ENCODE data around the gene EPN2.

DNA sequence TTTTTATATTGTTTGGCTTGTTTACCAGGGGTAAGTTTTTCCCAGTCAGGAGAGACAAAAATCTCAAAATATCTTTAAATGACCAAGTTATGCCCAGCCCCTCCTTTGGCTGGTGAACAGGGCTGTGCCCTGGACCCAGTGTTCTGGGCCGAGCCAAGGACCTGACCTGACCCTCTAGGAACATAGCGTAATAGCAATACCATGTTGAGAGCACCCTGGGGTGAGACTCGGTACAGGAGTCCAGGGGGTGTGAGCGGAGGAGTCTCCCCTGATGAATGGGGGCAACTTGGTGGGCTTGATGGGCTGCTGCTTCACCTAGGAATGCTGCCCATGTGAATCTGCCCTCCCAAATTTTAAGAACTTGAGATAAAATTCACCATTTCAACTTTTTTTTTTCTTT is 77.9 kb downstream of the EPN2 start:
- TF ChIP-seq POLR2A (IDR thresholded peaks at IDR 0.05), result no peak
- TF ChIP-seq, protein P1, sequence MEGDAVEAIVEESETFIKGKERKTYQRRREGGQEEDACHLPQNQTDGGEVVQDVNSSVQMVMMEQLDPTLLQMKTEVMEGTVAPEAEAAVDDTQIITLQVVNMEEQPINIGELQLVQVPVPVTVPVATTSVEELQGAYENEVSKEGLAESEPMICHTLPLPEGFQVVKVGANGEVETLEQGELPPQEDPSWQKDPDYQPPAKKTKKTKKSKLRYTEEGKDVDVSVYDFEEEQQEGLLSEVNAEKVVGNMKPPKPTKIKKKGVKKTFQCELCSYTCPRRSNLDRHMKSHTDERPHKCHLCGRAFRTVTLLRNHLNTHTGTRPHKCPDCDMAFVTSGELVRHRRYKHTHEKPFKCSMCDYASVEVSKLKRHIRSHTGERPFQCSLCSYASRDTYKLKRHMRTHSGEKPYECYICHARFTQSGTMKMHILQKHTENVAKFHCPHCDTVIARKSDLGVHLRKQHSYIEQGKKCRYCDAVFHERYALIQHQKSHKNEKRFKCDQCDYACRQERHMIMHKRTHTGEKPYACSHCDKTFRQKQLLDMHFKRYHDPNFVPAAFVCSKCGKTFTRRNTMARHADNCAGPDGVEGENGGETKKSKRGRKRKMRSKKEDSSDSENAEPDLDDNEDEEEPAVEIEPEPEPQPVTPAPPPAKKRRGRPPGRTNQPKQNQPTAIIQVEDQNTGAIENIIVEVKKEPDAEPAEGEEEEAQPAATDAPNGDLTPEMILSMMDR (IDR thresholded peaks at IDR 0.05), result no peak

All from thyroid gland (tissue), 4 donors.